HG03095 (cell line): ENCODE measurements around the gene PYM1.

ENCODE experiments used
- ATAC-seq: cut with Tn5 transposase; IDR thresholded peaks from one replicate; pipeline ENCODE4 v1.9.1; 2021; ENCODE audit warnings: moderate library complexity; ENCODE audit not compliant: unreplicated experiment

The PYM1 gene

DNA sequence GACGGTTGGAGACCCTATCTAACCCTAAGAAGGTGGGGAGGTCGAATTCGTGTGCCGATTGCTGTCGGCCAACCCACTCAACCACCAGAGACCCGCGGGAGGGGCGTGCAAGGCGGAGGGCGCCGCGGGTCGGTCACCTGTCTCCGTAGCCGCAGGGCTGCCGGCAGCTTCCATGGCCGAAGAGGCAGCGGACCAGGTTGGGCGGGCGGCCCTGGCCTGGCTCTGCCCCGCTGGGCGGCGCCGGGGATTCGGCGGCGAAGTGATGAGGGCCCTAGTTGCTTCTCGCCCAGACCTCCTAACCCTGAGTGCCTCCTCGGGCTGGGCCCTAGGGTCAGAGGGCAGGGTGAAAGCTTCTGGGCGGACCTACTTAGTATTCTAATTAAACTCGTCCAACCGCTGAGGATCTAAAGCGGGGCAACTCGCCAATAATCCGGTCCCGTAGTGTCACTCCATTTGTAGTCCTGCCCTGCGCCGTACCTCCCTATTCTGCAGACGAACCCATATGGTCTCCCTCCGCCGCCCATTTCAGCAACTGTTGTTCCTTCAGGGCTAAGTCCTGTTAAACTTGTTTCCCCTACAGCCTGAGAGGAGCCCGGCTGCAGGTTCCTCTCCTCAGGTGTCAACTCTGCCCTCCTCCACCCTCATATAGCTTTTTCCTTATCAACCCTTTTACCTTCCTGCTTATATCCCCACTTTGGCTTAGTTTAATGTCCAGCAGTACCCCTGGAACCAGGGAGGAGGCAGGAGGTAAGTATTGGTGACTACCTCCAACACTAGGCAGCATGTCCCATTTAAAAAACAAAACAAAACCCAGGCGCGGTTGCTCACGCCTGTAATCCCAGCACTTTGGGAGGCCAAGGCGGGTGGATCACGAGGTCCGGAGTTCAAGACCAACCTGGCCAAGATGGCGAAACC, at the start of gene PYM1:
TSS of gene PYM1 (minus strand) at position 307 of the 915 bp plus-strand sequence. CDS start at position 174, 133 bp downstream.
- ATAC-seq, result peak; percentile 33

DNA sequence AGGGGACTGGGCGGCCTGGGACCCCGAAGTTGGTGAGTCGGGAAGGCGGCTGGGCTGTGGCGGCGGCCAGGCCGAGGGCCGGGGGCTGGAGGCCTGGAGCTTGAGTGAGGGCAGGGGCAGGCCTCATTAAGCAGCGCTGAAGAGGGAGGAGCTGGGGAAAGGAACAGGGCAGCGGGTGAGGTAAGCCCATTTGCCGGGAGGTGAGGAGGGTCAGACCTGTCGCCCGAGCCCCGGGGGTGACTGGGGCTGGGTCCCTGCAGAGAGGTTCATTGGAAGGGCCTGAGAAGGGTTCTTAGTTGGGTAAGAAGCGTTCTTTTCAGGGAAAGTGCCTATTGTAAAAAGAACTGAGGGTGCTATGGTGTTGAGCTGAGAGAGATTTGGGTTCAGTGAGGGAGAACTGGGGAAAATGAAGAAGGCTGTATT, 46.6 kb upstream of the PYM1 start:
- peak; percentile 6 for ATAC-seq

DNA sequence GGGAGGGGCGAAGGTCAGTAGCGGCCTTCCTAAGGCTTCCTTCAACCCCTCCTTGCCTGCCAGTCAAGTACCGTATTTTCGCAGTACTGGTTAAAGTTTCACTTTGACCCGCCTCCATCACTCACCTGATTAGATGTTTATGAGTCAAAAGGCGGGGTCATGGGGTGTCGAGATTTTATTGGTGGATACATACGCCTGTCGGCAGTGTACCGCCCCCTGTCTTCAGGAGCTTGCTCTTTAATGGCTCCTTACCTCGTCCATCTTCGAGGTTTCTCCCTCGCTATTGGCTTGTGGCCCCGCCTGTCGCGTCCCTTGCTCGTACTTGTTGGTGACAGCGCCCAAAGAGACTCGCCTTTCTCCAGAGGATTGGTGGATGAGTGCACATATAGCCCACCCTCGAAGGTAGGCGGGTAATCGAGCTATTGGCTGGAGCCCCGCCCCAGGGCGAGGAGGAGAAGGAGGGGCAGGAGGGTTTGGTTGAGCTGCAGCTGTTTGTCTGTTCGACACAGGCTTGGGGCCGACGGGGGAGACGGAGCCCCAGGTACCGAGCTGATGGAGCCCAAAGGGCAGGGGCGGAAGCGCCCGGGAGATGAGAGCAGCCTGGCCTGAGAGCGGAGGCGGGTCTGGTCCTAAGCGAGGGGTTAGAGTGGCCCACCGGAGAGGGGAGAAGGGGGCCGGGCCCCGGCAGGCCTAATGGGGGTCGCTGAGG, 46.1 kb upstream of the PYM1 start, which contains the start of gene RAB5B:
TSS of gene RAB5B (plus strand) at position 480 of the 709 bp plus-strand sequence. CDS start 12,883 bp downstream, outside the sequence.
- ATAC-seq, result peak; percentile 94

DNA sequence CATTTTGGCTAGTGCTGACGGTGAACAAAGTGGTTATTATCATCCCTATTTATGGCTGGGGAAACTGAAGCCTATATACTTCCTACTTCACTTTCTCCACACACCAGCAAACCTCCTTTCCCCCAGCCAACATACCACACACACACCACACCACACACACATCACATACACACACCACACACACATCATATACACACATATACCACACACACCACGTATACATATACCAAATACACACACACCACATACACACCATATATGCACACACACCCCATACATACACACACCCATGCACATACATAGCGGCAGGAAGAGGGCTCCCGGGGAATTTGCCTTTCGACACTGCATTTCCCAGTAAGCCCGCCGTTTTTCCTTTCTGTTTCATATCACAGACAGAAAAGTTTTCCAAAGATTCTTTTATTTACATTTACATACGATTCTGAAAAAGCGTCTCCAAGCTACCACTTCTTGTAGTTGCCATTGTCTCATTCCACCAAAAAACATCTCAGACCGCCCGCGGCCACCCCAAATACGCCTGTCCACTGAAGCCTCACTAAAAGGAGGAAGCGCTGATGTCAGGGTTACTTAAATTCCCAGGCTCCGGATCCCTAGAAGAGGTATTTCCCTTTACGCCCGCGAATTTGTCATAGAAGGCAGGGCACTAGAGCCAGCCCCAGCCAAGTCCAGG, 45.4 kb upstream of the PYM1 start:
- no peak for ATAC-seq

DNA sequence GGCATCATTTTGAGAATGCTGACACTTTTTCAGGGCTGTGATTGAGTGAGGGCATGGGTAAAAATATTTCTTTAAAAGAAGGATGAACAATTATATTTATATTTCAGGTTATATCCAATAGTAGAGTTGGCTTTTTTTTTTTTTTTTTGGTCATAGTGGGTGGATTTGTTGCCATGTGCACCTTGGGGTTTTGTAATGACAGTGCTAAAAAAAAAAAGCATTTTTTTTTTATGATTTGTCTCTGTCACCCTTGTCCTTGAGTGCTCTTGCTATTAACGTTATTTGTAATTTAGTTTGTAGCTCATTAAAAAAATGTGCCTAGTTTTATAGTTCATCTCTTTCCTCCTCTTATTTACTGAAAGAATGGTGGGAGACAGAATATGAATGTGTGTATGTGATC, 44.8 kb upstream of the PYM1 start:
- no peak for ATAC-seq

DNA sequence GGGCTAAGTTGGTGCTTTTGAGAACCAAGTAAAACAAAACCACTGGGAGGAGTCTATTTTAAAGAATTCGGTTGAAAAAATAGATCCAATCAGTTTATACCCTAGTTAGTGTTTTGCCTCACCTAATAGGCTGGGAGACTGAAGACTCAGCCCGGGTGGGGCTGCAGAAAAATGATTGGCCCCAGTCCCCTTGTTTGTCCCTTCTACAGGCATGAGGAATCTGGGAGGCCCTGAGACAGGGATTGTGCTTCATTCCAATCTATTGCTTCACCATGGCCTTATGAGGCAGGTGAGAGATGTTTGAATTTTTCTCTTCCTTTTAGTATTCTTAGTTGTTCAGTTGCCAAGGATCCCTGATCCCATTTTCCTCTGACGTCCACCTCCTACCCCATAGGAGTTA, 44.3 kb upstream of the PYM1 start:
- ATAC-seq, result no peak

DNA sequence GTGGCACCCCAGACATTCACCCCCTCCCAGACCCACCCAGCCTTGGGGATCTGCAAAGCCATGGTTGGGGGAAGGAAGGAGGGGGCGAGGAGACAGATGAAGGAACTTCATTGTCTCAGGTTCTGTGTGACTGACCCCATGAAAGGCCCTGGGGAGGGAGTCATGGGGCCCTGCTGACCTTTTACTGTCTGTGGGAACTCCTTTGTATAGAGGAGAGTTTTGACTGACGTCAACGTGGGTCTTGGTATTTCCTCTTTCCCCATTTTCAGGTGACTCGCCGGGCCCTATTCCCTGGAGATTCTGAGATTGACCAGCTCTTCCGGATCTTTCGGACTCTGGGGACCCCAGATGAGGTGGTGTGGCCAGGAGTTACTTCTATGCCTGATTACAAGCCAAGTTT, 43.1 kb upstream of the PYM1 start:
- ATAC-seq, result no peak

DNA sequence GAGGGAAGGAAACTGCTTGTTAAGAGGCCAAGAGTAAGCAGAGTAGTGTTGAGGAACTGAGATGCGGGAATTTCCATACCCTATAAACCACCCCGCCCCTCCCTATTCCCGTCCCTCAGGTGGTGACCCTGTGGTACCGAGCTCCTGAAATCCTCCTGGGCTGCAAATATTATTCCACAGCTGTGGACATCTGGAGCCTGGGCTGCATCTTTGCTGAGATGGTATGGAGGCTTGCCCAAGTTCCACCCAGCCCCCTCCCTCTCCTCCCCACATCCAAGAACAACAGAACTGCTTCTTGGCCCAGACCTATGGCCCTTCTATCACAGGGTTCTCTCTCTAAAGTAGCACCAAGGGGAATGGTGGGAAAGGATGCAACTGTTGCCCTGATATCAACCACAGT, 41.7 kb upstream of the PYM1 start:
- ATAC-seq, result no peak

DNA sequence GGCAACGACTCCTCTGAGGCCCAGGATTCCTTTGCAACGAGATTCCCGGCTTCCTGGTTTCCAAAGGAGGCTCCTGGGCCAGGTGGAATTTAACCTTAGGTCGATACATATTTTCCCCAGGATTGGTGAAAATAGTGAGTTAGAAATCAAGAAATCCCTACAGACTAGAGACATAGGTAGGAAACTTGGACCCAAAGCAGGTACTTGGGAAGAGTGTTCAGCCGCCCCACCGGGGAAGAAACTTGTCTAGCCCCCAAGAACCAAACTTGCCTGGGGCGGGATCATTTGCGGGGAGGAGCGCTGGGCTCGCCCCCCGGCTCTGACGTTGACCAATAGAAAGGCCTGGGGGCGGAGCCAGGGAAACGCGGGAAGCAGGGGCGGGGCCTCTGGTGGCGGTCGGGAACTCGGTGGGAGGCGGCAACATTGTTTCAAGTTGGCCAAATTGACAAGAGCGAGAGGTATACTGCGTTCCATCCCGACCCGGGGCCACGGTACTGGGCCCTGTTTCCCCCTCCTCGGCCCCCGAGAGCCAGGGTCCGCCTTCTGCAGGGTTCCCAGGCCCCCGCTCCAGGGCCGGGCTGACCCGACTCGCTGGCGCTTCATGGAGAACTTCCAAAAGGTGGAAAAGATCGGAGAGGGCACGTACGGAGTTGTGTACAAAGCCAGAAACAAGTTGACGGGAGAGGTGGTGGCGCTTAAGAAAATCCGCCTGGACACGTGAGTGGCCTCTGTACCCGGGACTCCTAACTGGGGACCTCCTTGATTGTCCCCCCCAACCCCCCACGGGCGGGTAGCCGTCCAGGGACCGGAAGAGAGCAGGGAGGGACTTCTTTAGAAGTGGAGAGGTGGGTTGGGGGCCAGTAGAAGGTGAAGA, 39.0 kb upstream of the PYM1 start, which contains the start of gene CDK2:
TSS of gene CDK2 (plus strand) at position 423 of the 874 bp plus-strand sequence. CDS start at position 602, 179 bp downstream.
- ATAC-seq, result peak; percentile 92

DNA sequence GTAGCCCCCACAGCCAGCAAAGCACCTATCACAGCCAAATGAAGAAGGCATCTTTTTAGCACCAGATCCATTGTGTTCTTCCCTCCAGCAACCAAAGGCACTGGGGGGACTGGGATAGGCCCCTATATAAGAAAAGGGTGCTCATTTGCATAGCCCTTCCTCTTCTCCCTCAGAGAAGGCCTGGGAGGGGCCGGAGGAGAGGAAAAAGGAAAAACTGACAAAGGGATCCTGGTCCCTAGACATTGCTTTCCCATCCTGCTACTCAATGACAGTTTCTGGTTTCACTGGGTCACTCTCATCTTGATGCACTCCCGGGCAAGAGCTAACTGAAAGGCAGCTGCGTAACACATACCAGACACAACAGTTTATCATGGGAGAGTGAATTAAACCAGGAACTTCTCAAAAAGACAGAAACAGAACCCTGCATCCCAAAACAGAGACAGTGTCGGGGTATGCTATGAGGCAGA, 38.3 kb upstream of the PYM1 start, which contains the start of gene PMEL:
TSS of gene PMEL (minus strand) at position 102 of the 467 bp plus-strand sequence. CDS start at position 71, 31 bp downstream.
- peak; percentile 15 for ATAC-seq

DNA sequence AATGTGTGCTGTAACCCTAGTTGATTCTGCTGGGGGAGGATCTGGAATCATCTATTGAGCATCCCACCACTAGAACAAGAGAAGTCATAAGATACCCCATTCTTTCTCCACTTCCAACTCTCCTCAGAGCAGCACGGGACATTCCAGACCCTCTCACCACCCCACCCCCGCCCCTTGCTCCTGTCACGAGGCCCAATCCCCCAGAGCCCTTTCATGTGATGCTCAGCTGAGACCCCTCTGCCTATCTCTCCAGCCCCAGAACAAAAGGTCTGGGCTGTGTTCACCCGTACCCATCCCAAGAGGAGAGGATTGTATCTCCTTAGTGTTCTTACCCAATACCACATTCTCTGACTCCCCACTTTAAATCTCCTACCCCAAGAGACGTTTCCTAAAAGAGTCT, 37.5 kb upstream of the PYM1 start:
- no peak for ATAC-seq

DNA sequence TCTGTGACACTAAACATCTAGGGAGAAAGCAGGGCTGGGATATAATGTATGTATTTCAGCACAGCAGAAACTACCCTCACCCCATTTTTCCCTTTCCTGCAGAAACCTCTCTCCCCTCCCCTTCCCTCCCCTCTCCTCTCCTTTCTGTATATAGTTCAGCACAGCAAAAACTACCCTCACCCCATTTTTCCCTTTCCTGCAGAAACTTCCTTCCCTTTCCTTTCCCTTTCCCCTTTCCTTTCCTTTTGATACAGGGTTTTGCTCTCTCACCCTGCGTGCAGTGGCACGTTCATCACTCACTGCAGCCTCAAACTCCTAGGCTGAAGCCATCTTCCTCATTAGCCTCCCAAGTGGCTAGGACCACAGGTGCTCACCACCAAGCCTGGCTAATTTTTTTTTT, 36.1 kb upstream of the PYM1 start:
- no peak for ATAC-seq

DNA sequence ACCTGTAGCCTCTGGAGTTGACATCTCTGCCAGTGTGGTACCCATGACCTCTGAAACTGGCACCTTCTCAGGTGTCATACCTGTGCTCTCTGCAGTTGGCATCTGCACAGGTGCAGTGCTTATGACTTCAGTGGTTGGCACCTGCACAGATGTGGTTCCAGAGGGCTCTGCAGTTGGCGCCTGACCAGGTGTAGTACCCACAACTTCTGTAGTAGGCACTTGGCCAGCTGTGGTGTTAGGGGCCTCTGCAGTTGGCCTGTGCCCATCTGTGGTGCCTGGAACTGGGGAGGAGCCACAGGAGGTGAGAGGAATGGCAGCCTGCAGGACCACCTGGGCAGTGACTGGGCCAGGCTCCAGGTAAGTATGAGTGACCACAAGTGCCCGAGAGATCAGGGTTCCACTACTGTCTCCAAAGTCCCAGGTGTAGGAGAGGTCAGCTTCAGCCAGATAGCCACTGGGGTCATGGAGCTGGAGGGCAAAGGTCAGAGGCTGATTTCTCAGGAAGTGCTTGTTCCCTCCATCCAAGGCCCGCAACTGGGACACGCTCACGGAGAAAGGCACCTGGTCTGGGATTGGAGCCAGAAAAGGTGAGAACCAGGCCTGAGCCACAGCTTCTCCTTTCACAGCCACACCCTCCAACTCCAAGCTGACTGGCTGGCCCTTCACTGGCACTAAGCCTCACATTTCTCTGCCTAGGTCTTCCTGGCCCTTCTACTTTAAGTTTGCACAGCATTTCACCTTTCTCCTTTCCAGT, 29.6 kb upstream of the PYM1 start:
- ATAC-seq, result no peak

DNA sequence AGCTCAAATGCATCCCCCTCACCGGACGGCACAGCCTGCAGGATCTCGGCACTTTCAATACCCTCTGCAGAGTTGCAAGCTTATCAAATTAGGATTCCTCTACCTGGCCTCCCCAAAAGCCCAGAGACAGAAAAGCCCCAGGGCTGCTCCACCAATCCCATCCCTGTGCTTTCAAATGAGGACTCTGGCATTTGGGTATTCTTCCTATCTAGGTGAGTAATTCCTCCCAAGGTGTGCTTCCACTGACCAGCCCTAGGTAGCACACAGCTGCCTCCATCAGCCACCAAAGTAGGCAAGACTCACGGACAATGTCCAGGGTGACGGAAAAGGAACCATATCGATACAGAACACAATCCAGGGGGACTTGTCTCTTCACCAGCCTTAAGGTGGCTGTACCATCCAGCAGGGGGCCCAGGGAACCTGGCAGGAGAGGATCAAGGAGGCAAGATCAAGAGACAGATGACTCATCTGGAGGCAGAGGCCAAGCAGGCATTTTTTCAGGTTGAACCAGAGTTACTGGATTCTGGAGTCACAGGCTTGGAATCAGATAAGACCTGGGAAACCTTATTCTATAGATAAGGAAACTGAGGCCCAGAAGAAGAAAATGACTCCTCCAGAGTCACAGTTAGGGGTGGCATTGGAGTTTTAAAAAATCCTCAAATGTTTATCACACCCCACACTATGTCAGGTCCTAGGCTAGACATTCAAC, 28.3 kb upstream of the PYM1 start:
- no peak for ATAC-seq

DNA sequence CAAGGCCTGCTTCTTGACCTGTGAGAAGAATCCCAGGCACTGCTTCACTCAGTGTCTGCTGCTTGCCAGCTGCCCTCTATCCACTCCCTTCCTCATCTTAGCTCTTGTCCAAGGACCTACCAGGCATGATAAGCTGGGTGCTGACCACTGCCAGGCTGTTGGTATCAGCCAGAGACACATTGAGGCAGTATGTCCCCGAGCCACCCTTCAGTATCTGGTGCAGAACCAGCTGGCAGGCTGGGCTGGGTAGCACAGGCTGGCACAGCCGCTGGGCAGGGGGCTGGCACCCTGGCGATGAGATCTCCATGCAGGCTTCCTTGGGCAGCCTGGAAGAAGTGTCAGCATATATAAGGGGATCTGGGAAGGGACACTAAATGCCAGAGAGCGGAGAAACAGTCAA, 27.6 kb upstream of the PYM1 start:
- ATAC-seq, result no peak

DNA sequence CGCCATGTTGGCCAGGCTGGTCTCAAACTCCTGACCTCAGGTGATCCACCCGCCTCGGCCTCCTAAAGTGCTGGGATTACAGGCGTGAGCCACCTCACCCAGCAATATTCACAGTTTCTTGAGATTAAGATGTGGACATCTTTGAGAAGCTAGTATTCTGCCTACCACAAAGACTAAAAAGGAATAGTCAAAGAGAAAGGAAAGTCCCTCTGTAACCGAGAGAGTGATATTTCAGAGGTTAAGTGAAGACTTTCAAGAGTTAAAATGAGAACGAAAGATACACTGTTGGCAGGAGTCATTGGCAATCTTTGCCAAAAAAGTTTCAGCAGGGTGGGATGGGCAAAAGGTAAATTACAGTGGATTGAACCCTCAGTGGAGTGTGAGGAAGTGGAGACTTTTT, 18.9 kb upstream of the PYM1 start:
- ATAC-seq, result no peak

DNA sequence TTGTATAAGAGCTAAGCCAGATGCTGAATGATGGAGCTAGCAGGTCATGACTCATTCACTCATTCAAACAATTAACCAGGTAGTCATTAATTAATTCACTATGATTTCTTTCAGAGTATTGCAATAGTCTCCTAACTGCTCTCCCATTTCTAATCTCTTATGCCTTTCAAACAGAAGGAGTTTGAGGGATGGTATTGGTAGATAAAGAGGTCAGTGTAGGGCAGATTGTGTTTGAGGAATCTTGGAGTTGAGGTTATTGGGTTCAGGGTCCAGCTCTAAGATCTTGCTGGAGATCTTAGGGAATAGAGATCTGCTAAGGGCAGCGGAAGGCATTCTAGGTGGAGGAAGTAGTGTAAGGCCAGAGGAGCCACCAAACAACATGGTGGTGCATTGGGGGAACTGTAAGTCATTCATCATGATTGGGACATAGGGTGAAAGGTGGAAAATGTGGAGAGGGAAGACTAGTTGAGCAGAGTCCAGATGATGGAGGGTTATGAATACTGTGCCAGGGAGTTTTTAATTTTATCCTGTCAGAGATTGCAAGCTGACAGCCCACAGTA, 15.0 kb upstream of the PYM1 start:
- no peak for ATAC-seq

DNA sequence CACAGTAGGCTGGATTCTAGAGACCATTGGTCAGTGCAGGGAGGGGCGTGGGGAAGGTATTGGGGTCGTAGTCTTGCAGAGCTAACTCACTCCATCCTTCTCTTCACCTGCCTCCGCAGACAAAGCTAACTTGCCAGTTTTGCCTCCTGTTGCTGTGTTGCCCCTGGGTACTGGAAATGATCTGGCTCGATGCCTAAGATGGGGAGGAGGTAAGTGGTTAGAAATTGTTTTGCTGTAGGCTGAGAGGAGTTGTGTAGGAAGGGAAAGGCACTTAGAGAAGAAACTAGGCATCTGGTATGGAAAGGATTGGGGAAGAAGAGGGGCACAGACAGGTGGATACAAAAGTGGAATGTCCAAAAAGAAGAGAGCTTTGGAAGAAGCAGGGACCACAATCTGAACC, 14.4 kb upstream of the PYM1 start:
- no peak for ATAC-seq
